GM21717 (cell line): Measurements from ENCODE around the gene SIK3.
A peak's percentile ranks its signal among the peaks of the same experiment; 100 is the strongest.

ENCODE experiments used
- ATAC-seq: cut with Tn5 transposase; IDR thresholded peaks from one replicate; pipeline ENCODE4 v1.9.1; 2021; ENCODE audit warnings: mild to moderate bottlenecking, moderate library complexity; ENCODE audit not compliant: unreplicated experiment

The SIK3 gene

DNA sequence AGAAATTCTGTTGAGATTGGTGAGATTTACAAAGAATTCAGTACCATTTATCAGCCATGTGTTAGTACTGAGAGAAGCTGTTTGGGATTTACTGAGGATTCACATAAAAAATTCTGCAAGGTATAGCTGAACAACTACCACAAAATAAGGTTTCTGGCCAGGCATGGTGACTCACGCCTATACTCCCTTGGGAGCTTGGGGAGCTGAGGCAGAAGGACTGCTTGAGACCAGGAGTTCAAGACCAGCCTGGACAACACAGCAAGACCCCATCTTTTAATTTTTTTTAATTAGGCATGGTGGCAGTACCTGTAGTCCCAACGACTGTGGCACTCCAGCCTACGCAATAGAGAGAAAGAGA lies 86.7 kb downstream of the SIK3 start:
- ATAC-seq, result no peak

GRCh38 chr11:117010808-117011540 lies 87.3 kb downstream of the SIK3 start:
- ATAC-seq, result no peak

DNA sequence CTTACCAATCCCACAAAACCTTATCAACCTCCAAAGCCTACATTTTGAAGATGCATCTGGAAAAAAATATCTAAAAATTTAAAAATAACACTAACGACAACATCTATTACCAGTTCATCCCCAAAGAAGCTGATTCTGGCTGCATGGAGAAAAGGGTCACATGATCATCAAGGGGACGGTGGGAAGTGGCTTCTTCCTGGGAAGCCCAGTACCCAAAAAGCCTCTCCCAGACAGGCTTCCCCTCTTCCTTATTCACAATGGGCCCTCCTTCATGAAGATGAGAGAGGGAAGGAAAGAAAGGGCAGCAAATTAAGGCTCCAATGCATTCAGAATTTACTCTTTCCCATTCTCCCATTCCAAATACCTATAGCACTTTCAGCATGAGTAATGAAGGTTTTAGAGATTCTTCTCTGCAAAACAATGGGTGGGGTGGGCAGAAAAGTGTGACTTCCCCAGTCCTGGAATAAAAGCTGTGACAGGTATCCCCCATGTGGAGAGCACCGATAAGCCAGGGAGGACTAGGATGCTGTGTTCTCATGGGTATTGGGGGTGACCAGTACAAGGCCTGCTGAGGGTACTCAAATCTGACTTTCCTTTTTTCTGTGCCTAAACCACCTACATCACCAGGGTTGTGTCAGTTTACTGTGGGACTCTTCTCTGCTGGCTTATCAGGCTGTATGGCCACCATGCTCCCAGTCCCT lies 88.2 kb downstream of the SIK3 start:
- no peak for ATAC-seq

- ATAC-seq, result no peak
Measured at GRCh38 chr11:117005758-117006157, 92.5 kb downstream of the SIK3 start.

GRCh38 chr11:117002639-117003299 lies 95.5 kb downstream of the SIK3 start:
- no peak for ATAC-seq

DNA sequence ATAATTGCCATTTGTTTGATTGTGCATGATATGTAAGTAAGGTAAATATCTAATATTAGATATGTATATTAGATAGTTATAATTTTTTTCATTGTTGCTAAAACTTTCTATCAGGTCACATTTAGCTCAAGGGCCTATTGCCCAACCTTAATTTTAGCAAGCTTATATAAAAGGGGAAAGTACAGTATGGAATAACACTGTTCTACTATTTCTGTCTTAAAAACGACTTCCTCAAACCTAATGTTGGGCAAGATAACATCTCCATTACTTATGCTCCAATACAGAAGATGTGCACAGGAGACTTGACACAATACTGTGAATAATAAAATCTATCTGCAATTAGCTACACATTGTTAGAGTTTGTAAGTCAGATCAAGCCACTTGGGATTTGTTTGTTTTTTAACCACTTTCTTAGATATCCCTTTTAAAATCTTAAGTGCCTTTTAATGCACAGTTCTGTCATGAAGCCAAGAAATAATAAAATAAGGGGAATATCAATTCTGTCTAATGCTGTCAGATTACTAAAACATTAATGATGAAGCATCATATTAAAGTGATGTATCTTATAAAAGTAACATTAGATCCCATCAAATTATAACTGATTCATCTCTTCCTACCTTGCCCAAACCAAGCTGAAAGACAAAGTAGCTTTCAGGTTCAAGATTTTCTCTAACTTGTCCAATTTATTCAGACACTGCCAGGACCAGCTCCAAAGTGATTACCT lies 98.1 kb downstream of the SIK3 start:
- no peak for ATAC-seq

- ATAC-seq, result no peak
Measured at GRCh38 chr11:116997071-116997470, 101.2 kb downstream of the SIK3 start.

- no peak for ATAC-seq
Measured at GRCh38 chr11:116994195-116994594, 104.0 kb downstream of the SIK3 start.

DNA sequence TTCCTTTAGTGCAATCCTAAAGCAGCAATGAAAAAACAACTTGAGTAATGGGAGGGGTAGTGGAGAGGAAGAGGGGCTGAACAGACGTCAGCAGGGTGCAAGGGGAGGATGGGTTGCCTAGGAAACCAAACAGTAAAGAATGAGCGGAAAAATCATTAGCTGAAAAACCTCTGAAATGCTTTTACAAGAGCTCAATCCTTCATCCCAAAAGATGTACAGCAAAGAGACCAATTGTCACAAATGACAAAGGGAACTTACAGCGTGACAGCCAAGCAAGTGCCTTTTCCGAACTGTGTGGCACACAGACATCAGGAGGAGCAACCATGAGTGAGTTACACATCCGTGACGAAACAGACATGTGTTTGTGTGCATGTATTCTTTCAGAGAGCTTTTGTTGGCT lies 104.6 kb downstream of the SIK3 start:
- no peak for ATAC-seq

- ATAC-seq, result no peak
Measured at GRCh38 chr11:116991491-116991890, 106.7 kb downstream of the SIK3 start.

GRCh38 chr11:116990811-116991210 lies 107.4 kb downstream of the SIK3 start:
- ATAC-seq, result no peak

GRCh38 chr11:116990061-116990473 lies 108.2 kb downstream of the SIK3 start:
- no peak for ATAC-seq

- ATAC-seq, result no peak
Measured at GRCh38 chr11:116989184-116989583, 109.0 kb downstream of the SIK3 start.

GRCh38 chr11:116986521-116987105 lies 111.6 kb downstream of the SIK3 start:
- ATAC-seq, result peak; percentile 73

- no peak for ATAC-seq
Measured at GRCh38 chr11:116984589-116984988, 113.6 kb downstream of the SIK3 start.

DNA sequence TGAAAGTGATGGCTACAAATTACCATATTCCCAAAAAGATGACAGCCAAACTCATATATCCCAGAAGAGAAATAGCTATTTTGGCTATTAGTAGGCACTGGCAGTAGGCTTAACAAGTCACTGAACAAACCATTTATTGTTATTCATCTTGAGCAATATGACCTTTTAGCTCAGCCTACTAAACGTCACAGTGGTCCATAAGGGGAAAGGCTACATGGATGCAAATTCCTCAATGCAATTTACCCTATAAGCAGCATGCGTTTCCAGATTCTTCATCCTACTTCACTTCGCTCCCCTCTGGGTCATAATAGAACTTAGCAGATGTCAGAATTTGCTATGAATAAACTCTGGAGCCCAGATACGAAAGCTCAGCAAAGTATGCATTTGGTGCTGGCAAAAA lies 114.0 kb downstream of the SIK3 start:
- no peak for ATAC-seq

GRCh38 chr11:116981266-116981885 lies 116.9 kb downstream of the SIK3 start:
- no peak for ATAC-seq

- peak; percentile 93 for ATAC-seq
Measured at GRCh38 chr11:116980136-116980793, 118.0 kb downstream of the SIK3 start.

GRCh38 chr11:116976941-116977570 lies 121.2 kb downstream of the SIK3 start:
- no peak for ATAC-seq

GRCh38 chr11:116975661-116976060 lies 122.6 kb downstream of the SIK3 start:
- ATAC-seq, result no peak
